Measurements from ENCODE around the gene WDR18.
"Not testable (repeated sequence)": the region's sequence is repeated elsewhere in the genome, so short reads cannot be mapped to it uniquely, and the experiment has no call there.

WDR18 gene

GRCh38 chr19:1025080-1025479, 40.9 kb downstream of the WDR18 start:
- not testable (repeated sequence) for DNase-seq

GRCh38 chr19:1025960-1026782, 42.0 kb downstream of the WDR18 start, which contains the start of gene CNN2:
TSS of gene CNN2 (plus strand) at chr19:1026608. CDS start at chr19:1026662, 54 bp downstream.
- peak; percentile 69 for DNase-seq

GRCh38 chr19:1026783-1027649, 42.9 kb downstream of the WDR18 start:
- peak; percentile 41 for DNase-seq

- DNase-seq, result no peak
These were observed 43.5 kb downstream of the WDR18 start for GRCh38 chr19:1027650-1028061.

GRCh38 chr19:1028062-1028926, 44.1 kb downstream of the WDR18 start:
- DNase-seq, result peak; percentile 49

- DNase-seq, result no peak
These were observed 48.2 kb downstream of the WDR18 start for GRCh38 chr19:1032264-1032867.

- no peak for DNase-seq
These were observed 52.0 kb downstream of the WDR18 start for GRCh38 chr19:1035998-1036621.

GRCh38 chr19:1037621-1038064, 53.5 kb downstream of the WDR18 start:
- no peak for DNase-seq

GRCh38 chr19:1038978-1039645, 55.0 kb downstream of the WDR18 start:
- no peak for DNase-seq

- DNase-seq, result peak; percentile 100
These were observed 55.7 kb downstream of the WDR18 start, which contains the start of gene ABCA7 for GRCh38 chr19:1039646-1040475. TSS of gene ABCA7 (plus strand) at chr19:1040107. CDS start at chr19:1041362, 1,255 bp downstream.

- peak; percentile 91 for DNase-seq
These were observed 56.5 kb downstream of the WDR18 start for GRCh38 chr19:1040476-1041271.

- DNase-seq, result no peak
These were observed 57.2 kb downstream of the WDR18 start for GRCh38 chr19:1041272-1041834.

GRCh38 chr19:1041835-1042685, 57.9 kb downstream of the WDR18 start:
- DNase-seq, result no peak

- DNase-seq, result no peak
These were observed 58.8 kb downstream of the WDR18 start for GRCh38 chr19:1042689-1043511.

Measured in activated naive CD4-positive, alpha-beta T cell treated with anti-CD3 and anti-CD28 coated beads, Interleukin-2, amount 50 U/mL, for 16 hours (primary cell).